ENCODE data around the gene THEM4. TPM values are rescaled to one million over a fixed set of nuclear protein-coding genes. Genes with fewer than 3 reads are reported as not detected.

The THEM4 gene
- total RNA-seq, 3 donors from 2014 or later: 21.6 to 23.7 (median 22.2) TPM

GRCh38 chr1:151952811-151953210 lies 43.5 kb upstream of the THEM4 start:
- Histone ChIP-seq H3K36me3 (no peaks in the 10 kb centered on the region), H3K4me1 (no peaks in the 10 kb centered on the region), H3K4me3 (no peak overlapping the region), H3K27ac (no peak overlapping the region), H3K27me3 (no peaks in the 10 kb centered on the region), H3K9me3 (no peaks in the 10 kb centered on the region)
- no peak for TF ChIP-seq POLR2A (IDR thresholded peaks at IDR 0.05)
- no peak for TF ChIP-seq CTCF (IDR thresholded peaks at IDR 0.05)
- no peak for TF ChIP-seq POLR2AphosphoS5 (IDR thresholded peaks at IDR 0.05)
- no peak for DNase-seq (ENCODE audit: low spot score in 2 of 2)
- intact Hi-C loops (cut with DNase I; ENCODE audit: low total_unique reads): no loop called here

GRCh38 chr1:151949371-151950193 lies 40.3 kb upstream of the THEM4 start:
- Histone ChIP-seq H3K9me3 (no peaks in the 10 kb centered on the region), H3K4me3 (no peak overlapping the region), H3K36me3 (no peaks in the 10 kb centered on the region), H3K27me3 (no peaks in the 10 kb centered on the region), H3K4me1 (peaks cover 5 to 7% of the 10 kb centered on the region in 2 donors), H3K27ac (no peak overlapping the region)
- no peak for TF ChIP-seq POLR2AphosphoS5 (IDR thresholded peaks at IDR 0.05)
- no peak for TF ChIP-seq POLR2A (IDR thresholded peaks at IDR 0.05)
- TF ChIP-seq CTCF (IDR thresholded peaks at IDR 0.05): no peak
- intact Hi-C loops (cut with DNase I; ENCODE audit: low total_unique reads): no loop called here
- no peak for DNase-seq (ENCODE audit: low spot score in 2 of 2)

- Histone ChIP-seq H3K4me1 (peaks cover 5 to 7% of the 10 kb centered on the region in 2 donors), H3K9me3 (no peaks in the 10 kb centered on the region), H3K36me3 (no peaks in the 10 kb centered on the region), H3K4me3 (no peak overlapping the region), H3K27me3 (no peaks in the 10 kb centered on the region), H3K27ac (no peak overlapping the region)
- no peak for TF ChIP-seq POLR2AphosphoS5 (IDR thresholded peaks at IDR 0.05)
- no peak for TF ChIP-seq POLR2A (IDR thresholded peaks at IDR 0.05)
- TF ChIP-seq CTCF (IDR thresholded peaks at IDR 0.05): no peak
- no peak for DNase-seq (ENCODE audit: low spot score in 2 of 2)
- intact Hi-C loops (cut with DNase I; ENCODE audit: low total_unique reads): no loop called here
Measured at GRCh38 chr1:151948506-151948905, 39.2 kb upstream of the THEM4 start.

GRCh38 chr1:151947140-151947539 lies 37.8 kb upstream of the THEM4 start:
- DNase-seq (ENCODE audit: low spot score in 2 of 2): no peak
- intact Hi-C loops (cut with DNase I; ENCODE audit: low total_unique reads): no loop called here
- no peak for TF ChIP-seq CTCF (IDR thresholded peaks at IDR 0.05)
- TF ChIP-seq POLR2AphosphoS5 (IDR thresholded peaks at IDR 0.05): no peak
- TF ChIP-seq POLR2A (IDR thresholded peaks at IDR 0.05): no peak
- no peaks in the 10 kb centered on the region for H3K27me3 ChIP-seq
- peaks cover 5 to 7% of the 10 kb centered on the region in 2 donors for H3K4me1 ChIP-seq
- H3K9me3 ChIP-seq: no peaks in the 10 kb centered on the region
- H3K27ac ChIP-seq: peak overlapping the region; percentile 76 to 90
- H3K4me3 ChIP-seq: no peak overlapping the region
- no peaks in the 10 kb centered on the region for H3K36me3 ChIP-seq

All from breast epithelium (tissue), 4 donors.